Ishikawa (cell line): ENCODE measurements around the gene RNF212B.

Experiments used
- CEBPB ChIP-seq: IDR thresholded peaks from 2 replicates; pipeline ENCODE4 v1.6.1; 2012
- CREB1 ChIP-seq: IDR thresholded peaks from 2 replicates; pipeline ENCODE4 v1.6.1; 2012; ENCODE audit warnings: low read depth
- EGR1 ChIP-seq: IDR thresholded peaks from 2 replicates; pipeline ENCODE4 v1.6.1; 2012
- EP300 ChIP-seq: IDR thresholded peaks from 2 replicates; pipeline ENCODE4 v1.6.1; 2012; ENCODE audit warnings: borderline replicate concordance
- FOXM1 ChIP-seq: IDR thresholded peaks from 2 replicates; pipeline ENCODE4 v1.6.1; 2012; ENCODE audit warnings: low read depth, borderline replicate concordance
- MAX ChIP-seq: IDR thresholded peaks from 2 replicates; pipeline ENCODE4 v1.6.1; 2012
- NFIC ChIP-seq: IDR thresholded peaks from 2 replicates; pipeline ENCODE4 v1.6.1; 2012
- RAD21 ChIP-seq: IDR thresholded peaks from 2 replicates; pipeline ENCODE4 v1.6.1; 2012; ENCODE audit warnings: low read depth
- REST ChIP-seq: IDR thresholded peaks from 2 replicates; pipeline ENCODE4 v1.6.1; 2012; ENCODE audit warnings: low read depth, mild to moderate bottlenecking
- TAF1 ChIP-seq: IDR thresholded peaks from 2 replicates; pipeline ENCODE4 v1.6.1; 2012; ENCODE audit warnings: low read depth, mild to moderate bottlenecking
- TCF12 ChIP-seq: IDR thresholded peaks from 2 replicates; pipeline ENCODE4 v1.6.1; 2012; ENCODE audit warnings: low read depth
- TEAD4 ChIP-seq: IDR thresholded peaks from 2 replicates; pipeline ENCODE4 v1.6.1; 2012
- USF1 ChIP-seq: IDR thresholded peaks from 2 replicates; pipeline ENCODE4 v1.6.1; 2012
- YY1 ChIP-seq: IDR thresholded peaks from 2 replicates; pipeline ENCODE4 v1.6.1; 2012; ENCODE audit warnings: low read depth
- ZBTB7A ChIP-seq: IDR thresholded peaks from 2 replicates; pipeline ENCODE4 v1.6.1; 2012; ENCODE audit warnings: low read depth

Gene RNF212B

GRCh38 chr14:23208324-23208723, 29.4 kb upstream of the RNF212B start:
- TF ChIP-seq EP300 (no peak), REST (no peak), CREB1 (no peak), ZBTB7A (no peak), TAF1 (no peak), TEAD4 (no peak), YY1 (no peak), TCF12 (no peak), USF1 (no peak), MAX (no peak), FOXM1 (no peak), EGR1 (no peak), RAD21 (no peak), CEBPB (no peak), NFIC (no peak)

- TF ChIP-seq EGR1 (no peak), YY1 (no peak)
These were observed 27.9 kb upstream of the RNF212B start for GRCh38 chr14:23209651-23210423.

- TF ChIP-seq TCF12 (no peak), EGR1 (no peak), RAD21 (no peak), USF1 (no peak), YY1 (no peak), CREB1 (no peak), MAX (no peak), FOXM1 (no peak), ZBTB7A (no peak), REST (no peak)
These were observed 22.3 kb upstream of the RNF212B start for GRCh38 chr14:23215421-23215820.

GRCh38 chr14:23217032-23218020, 20.4 kb upstream of the RNF212B start:
- no peak for TF ChIP-seq YY1
- TF ChIP-seq NFIC: no peak
- no peak for TF ChIP-seq EP300
- TF ChIP-seq TAF1: no peak
- TF ChIP-seq EGR1: no peak
- no peak for TF ChIP-seq CREB1
- TF ChIP-seq REST: no peak
